ENCODE results near the gene NCKAP5.

DNA sequence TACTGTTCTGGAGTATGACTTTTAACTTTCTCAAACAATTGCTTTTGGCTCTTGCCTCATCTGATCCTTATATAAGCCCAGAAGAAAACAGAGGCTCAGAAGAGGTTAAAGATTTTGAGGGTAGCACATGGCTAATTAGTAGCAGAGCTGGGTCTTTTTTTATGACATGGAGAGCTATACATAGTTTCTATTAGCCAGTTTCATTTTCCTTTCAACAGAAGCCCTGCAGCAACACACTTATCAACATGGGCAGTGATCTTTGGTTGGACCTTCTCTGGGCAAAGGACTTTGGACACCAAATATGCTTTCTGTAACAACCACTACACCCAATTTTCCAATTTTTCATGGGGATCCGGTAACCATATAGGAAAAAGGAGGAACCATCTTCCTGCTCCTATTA lies 64.9 kb downstream of the NCKAP5 start:
- TF ChIP-seq, protein P1, sequence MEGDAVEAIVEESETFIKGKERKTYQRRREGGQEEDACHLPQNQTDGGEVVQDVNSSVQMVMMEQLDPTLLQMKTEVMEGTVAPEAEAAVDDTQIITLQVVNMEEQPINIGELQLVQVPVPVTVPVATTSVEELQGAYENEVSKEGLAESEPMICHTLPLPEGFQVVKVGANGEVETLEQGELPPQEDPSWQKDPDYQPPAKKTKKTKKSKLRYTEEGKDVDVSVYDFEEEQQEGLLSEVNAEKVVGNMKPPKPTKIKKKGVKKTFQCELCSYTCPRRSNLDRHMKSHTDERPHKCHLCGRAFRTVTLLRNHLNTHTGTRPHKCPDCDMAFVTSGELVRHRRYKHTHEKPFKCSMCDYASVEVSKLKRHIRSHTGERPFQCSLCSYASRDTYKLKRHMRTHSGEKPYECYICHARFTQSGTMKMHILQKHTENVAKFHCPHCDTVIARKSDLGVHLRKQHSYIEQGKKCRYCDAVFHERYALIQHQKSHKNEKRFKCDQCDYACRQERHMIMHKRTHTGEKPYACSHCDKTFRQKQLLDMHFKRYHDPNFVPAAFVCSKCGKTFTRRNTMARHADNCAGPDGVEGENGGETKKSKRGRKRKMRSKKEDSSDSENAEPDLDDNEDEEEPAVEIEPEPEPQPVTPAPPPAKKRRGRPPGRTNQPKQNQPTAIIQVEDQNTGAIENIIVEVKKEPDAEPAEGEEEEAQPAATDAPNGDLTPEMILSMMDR (IDR thresholded peaks at IDR 0.05; ENCODE audit: insufficient read depth, low read depth, low read length), result no peak
- TF ChIP-seq EZH2 (IDR thresholded peaks at IDR 0.05; ENCODE audit: insufficient read depth, low read length), result no peak
